ENCODE results near the gene RASA2. TPM values are rescaled to one million over a fixed set of nuclear protein-coding genes. Genes with fewer than 3 reads are reported as not detected.

Gene RASA2
- total and polyA plus RNA-seq, 2 experiments from 2014 or later: 16.6 to 28.6 TPM

- H3K4me3 Mint-ChIP-seq: no peak overlapping the region
These were observed 37.4 kb upstream of the RASA2 start for GRCh38 chr3:141449424-141449823.

More at GRCh38 chr3:141449424-141449823, 37.4 kb upstream of the RASA2 start:
- Histone ChIP-seq H3K4me3 (no peak overlapping the region), H3K79me2 (replicated peaks; ENCODE audit: insufficient read depth) (no peaks in the 10 kb centered on the region), H3K4me1 (ENCODE audit: insufficient read depth) (no peaks in the 10 kb centered on the region; the same call in 1 of the 2 replicates), H3F3A (replicated peaks; ENCODE audit: low read depth) (no peaks in the 10 kb centered on the region), H3K4me2 (no peak overlapping the region), H3K36me3 (ENCODE audit: insufficient read depth) (no peaks in the 10 kb centered on the region), H3K9me2 (ENCODE audit: insufficient read depth) (no peaks in the 10 kb centered on the region), H3K27me3 (ENCODE audit: insufficient read depth) (no peaks in the 10 kb centered on the region), H4K20me1 (replicated peaks; ENCODE audit: insufficient read depth) (no peaks in the 10 kb centered on the region), H3K27ac (ENCODE audit: low read depth) (no peak overlapping the region), H2AFZ (no peak overlapping the region)
- DNase-seq (ENCODE audit: low spot score) (no peak), ATAC-seq (no peak)
- Mint-ChIP-seq H3K9me3 (no peaks in the 10 kb centered on the region), H3K4me1 (peaks cover 5% of the 10 kb centered on the region; the same call in 2 of the 3 replicates), H3K27me3 (ENCODE audit: insufficient read depth, low read depth, poor library complexity) (peaks cover 3% of the 10 kb centered on the region), H3K27ac (no peak overlapping the region), H3K36me3 (ENCODE audit: low read depth) (no peaks in the 10 kb centered on the region)
- TF ChIP-seq CREB1 (CRISPR knock-in tag; IDR thresholded peaks at IDR 0.05; ENCODE audit: low read depth) (no peak), REST (IDR thresholded peaks at IDR 0.05; ENCODE audit: unreplicated experiment) (no peak), STAT1 (IDR thresholded peaks at IDR 0.05; ENCODE audit: unreplicated experiment) (no peak), POLR2AphosphoS5 (IDR thresholded peaks at IDR 0.05; ENCODE audit: low read depth) (no peak), ETS1 (IDR thresholded peaks at IDR 0.05) (no peak), NANOG (IDR thresholded peaks at IDR 0.05; ENCODE audit: borderline replicate concordance) (no peak), EZH2phosphoT487 (IDR thresholded peaks at IDR 0.05; ENCODE audit: unreplicated experiment) (no peak), JUNB (IDR thresholded peaks at IDR 0.05; ENCODE audit: unreplicated experiment) (no peak), ZNF114 (CRISPR knock-in tag; IDR thresholded peaks at IDR 0.05) (no peak), ZNF462 (CRISPR knock-in tag; IDR thresholded peaks at IDR 0.05) (no peak), CTCF (conservative IDR thresholded peaks at IDR 0.05; ENCODE audit: low read depth in 2 of 2) (no peak), ZNF331 (CRISPR knock-in tag; IDR thresholded peaks at IDR 0.05; ENCODE audit: low read depth) (no peak), EZH2 (IDR thresholded peaks at IDR 0.05; ENCODE audit: low read depth, unreplicated experiment) (no peak)

Measured in GM23338 (cell line).